Measurements from ENCODE around the gene ATMIN.

The ATMIN gene

GRCh38 chr16:81018496-81018895 lies 17.1 kb upstream of the ATMIN start:
- TF ChIP-seq ZFX (IDR thresholded peaks at IDR 0.05; ENCODE audit: borderline replicate concordance): no peak
- TF ChIP-seq, protein P1, sequence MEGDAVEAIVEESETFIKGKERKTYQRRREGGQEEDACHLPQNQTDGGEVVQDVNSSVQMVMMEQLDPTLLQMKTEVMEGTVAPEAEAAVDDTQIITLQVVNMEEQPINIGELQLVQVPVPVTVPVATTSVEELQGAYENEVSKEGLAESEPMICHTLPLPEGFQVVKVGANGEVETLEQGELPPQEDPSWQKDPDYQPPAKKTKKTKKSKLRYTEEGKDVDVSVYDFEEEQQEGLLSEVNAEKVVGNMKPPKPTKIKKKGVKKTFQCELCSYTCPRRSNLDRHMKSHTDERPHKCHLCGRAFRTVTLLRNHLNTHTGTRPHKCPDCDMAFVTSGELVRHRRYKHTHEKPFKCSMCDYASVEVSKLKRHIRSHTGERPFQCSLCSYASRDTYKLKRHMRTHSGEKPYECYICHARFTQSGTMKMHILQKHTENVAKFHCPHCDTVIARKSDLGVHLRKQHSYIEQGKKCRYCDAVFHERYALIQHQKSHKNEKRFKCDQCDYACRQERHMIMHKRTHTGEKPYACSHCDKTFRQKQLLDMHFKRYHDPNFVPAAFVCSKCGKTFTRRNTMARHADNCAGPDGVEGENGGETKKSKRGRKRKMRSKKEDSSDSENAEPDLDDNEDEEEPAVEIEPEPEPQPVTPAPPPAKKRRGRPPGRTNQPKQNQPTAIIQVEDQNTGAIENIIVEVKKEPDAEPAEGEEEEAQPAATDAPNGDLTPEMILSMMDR (IDR thresholded peaks at IDR 0.05): no peak
- H3K27ac ChIP-seq: no peak overlapping the region

GRCh38 chr16:81026429-81026828 lies 9.2 kb upstream of the ATMIN start:
- TF ChIP-seq ZFX (IDR thresholded peaks at IDR 0.05; ENCODE audit: borderline replicate concordance): no peak
- TF ChIP-seq, protein P1 (IDR thresholded peaks at IDR 0.05): no peak
- no peak overlapping the region for H3K27ac ChIP-seq

DNA sequence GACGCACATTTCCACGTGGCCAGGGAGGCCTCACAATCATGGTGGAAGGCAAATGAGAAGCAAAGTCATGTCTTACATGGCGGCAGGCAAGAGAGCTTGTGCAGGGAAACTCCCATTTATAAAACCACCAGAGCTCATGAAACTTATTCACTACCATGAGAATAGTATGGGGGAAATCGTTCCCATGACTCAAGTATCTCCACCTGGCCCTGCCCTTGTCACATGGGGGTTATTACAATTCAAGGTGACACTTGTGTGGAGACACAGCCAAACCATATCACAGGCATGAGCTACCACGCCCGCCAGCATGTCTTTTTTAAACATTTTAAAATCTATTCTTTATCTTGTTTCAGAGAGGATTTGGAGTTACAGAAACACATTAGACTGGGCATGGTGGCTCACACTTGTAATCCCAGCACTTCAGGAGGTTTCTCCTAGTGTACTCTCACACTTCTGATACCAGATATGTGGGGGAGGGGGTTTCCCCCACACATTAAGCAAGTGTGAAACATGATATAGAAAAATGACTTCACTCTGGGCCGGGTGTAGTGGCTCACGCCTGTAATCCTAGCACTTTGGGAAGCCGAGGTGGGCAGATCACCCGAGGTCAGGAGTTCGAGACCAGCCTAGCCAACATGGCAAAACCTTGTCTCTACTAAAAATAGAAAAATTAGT lies 5.6 kb upstream of the ATMIN start:
- no peak for TF ChIP-seq ZFX (IDR thresholded peaks at IDR 0.05; ENCODE audit: borderline replicate concordance)
- TF ChIP-seq, protein P1 (IDR thresholded peaks at IDR 0.05): no peak
- no peak overlapping the region; the same call in 1 of the 2 replicates for H3K27ac ChIP-seq

GRCh38 chr16:81035975-81036750 lies 521 bp downstream of the ATMIN start:
- peak overlapping the region; percentile 71 for H3K27ac ChIP-seq
- TF ChIP-seq ZFX (IDR thresholded peaks at IDR 0.05; ENCODE audit: borderline replicate concordance): no peak
- TF ChIP-seq, protein P1 (IDR thresholded peaks at IDR 0.05): no peak

DNA sequence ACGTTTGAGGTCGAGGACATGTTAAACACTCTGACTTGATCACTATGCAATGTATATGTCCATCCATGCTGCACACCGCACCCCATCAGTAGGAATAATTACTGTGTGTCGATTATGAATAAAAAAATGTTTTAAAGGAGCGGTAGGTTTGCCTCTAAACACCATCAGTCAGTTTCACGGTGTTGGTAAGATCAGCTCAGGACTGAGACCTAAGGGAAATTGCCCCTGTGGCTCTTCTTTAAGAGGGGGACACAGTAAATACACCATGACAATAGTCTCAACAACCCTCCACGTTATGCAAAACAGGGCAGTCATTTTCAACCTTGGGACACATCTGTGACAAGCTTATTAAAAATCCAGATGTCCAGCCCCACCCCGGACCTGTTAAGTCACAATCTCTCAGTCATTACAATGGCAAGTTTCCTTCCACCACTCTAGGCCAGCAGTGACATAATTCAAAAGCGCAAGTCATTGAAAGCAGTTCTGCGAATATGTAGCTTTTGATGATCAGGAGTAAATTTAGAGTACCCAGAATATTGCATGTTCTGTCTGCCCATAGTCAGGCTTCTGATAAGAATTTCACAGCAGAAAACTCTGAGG lies 1.2 kb downstream of the ATMIN start:
- TF ChIP-seq, protein P1 (IDR thresholded peaks at IDR 0.05): no peak
- TF ChIP-seq ZFX (IDR thresholded peaks at IDR 0.05; ENCODE audit: borderline replicate concordance): no peak
- peak overlapping the region; percentile 71; the same call in 1 of the 2 replicates for H3K27ac ChIP-seq

- no peak overlapping the region for H3K27ac ChIP-seq
- TF ChIP-seq ZFX (IDR thresholded peaks at IDR 0.05; ENCODE audit: borderline replicate concordance): no peak
- TF ChIP-seq, protein P1 (IDR thresholded peaks at IDR 0.05): no peak
These were observed 4.5 kb downstream of the ATMIN start for GRCh38 chr16:81040131-81040530.
